ENCODE results near the gene SF3B2.

The SF3B2 gene

GRCh38 chr11:66069715-66070603 lies 17.8 kb downstream of the SF3B2 start, which contains the start of gene PACS1:
PACS1 (plus strand) TSS chr11:66070272; CDS start chr11:66070487, 215 bp downstream.
- no peak for TF ChIP-seq FOXP2 (optimal IDR thresholded peaks at IDR 0.05; ENCODE audit: borderline replicate concordance, extremely low read depth, extremely low read length, insufficient read depth)
- TF ChIP-seq POLR2AphosphoS5 (IDR thresholded peaks at IDR 0.05; ENCODE audit: low read depth, low read length): peak; percentile 63
- TF ChIP-seq, protein P1, sequence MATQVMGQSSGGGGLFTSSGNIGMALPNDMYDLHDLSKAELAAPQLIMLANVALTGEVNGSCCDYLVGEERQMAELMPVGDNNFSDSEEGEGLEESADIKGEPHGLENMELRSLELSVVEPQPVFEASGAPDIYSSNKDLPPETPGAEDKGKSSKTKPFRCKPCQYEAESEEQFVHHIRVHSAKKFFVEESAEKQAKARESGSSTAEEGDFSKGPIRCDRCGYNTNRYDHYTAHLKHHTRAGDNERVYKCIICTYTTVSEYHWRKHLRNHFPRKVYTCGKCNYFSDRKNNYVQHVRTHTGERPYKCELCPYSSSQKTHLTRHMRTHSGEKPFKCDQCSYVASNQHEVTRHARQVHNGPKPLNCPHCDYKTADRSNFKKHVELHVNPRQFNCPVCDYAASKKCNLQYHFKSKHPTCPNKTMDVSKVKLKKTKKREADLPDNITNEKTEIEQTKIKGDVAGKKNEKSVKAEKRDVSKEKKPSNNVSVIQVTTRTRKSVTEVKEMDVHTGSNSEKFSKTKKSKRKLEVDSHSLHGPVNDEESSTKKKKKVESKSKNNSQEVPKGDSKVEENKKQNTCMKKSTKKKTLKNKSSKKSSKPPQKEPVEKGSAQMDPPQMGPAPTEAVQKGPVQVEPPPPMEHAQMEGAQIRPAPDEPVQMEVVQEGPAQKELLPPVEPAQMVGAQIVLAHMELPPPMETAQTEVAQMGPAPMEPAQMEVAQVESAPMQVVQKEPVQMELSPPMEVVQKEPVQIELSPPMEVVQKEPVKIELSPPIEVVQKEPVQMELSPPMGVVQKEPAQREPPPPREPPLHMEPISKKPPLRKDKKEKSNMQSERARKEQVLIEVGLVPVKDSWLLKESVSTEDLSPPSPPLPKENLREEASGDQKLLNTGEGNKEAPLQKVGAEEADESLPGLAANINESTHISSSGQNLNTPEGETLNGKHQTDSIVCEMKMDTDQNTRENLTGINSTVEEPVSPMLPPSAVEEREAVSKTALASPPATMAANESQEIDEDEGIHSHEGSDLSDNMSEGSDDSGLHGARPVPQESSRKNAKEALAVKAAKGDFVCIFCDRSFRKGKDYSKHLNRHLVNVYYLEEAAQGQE (IDR thresholded peaks at IDR 0.05; ENCODE audit: insufficient read depth in 1 of 2, low read depth in 2 of 2, low read length in 2 of 2): no peak
- no peak for TF ChIP-seq SIN3A (IDR thresholded peaks at IDR 0.05; ENCODE audit: borderline replicate concordance, insufficient read depth, low read length)
- no peak for TF ChIP-seq TAF1 (IDR thresholded peaks at IDR 0.05; ENCODE audit: borderline replicate concordance, insufficient read depth, low read length)

DNA sequence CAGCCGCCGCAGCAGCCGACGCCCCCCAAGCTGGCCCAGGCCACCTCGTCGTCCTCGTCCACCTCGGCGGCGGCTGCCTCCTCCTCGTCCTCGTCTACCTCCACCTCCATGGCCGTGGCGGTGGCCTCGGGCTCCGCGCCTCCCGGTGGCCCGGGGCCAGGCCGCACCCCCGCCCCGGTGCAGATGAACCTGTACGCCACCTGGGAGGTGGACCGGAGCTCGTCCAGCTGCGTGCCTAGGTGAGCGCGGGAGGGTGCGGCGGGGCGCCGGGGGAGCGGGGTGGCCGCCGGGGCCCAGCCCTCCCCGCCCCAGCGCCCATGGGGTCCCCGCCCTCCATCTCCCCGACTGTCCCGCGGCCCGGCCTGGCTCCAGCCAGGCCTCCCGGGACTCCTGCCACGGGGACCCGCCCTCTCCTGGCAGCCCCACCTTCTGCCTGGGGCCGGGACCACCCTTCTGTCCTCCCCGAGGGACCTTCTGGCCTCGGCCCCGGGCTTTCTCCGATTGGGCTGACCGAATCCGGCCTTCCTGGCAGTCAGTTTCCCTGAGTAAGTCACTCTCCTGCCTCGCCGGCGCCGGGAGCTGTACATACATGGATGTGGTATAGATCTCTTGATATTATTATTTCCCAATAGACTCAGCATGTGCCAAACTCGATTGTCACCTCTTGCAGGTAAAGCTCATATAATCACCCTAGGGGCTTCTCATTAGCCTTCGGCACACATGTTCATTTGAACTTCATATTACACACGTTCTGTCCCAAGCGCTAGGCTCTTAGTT lies 18.6 kb downstream of the SF3B2 start:
- TF ChIP-seq POLR2AphosphoS5 (IDR thresholded peaks at IDR 0.05; ENCODE audit: low read depth, low read length) (no peak), TAF1 (IDR thresholded peaks at IDR 0.05; ENCODE audit: borderline replicate concordance, insufficient read depth, low read length) (no peak), FOXP2 (optimal IDR thresholded peaks at IDR 0.05; ENCODE audit: borderline replicate concordance, extremely low read depth, extremely low read length, insufficient read depth) (no peak), SIN3A (IDR thresholded peaks at IDR 0.05; ENCODE audit: borderline replicate concordance, insufficient read depth, low read length) (no peak)
- TF ChIP-seq, protein P1 (IDR thresholded peaks at IDR 0.05; ENCODE audit: insufficient read depth in 1 of 2, low read depth in 2 of 2, low read length in 2 of 2): no peak

- TF ChIP-seq, protein P1 (IDR thresholded peaks at IDR 0.05; ENCODE audit: insufficient read depth in 1 of 2, low read depth in 2 of 2, low read length in 2 of 2): no peak
- no peak for TF ChIP-seq FOXP2 (optimal IDR thresholded peaks at IDR 0.05; ENCODE audit: borderline replicate concordance, extremely low read depth, extremely low read length, insufficient read depth)
- no peak for TF ChIP-seq SIN3A (IDR thresholded peaks at IDR 0.05; ENCODE audit: borderline replicate concordance, insufficient read depth, low read length)
- no peak for TF ChIP-seq TAF1 (IDR thresholded peaks at IDR 0.05; ENCODE audit: borderline replicate concordance, insufficient read depth, low read length)
- no peak for TF ChIP-seq POLR2AphosphoS5 (IDR thresholded peaks at IDR 0.05; ENCODE audit: low read depth, low read length)
These were observed 19.2 kb downstream of the SF3B2 start for GRCh38 chr11:66071381-66071801.

DNA sequence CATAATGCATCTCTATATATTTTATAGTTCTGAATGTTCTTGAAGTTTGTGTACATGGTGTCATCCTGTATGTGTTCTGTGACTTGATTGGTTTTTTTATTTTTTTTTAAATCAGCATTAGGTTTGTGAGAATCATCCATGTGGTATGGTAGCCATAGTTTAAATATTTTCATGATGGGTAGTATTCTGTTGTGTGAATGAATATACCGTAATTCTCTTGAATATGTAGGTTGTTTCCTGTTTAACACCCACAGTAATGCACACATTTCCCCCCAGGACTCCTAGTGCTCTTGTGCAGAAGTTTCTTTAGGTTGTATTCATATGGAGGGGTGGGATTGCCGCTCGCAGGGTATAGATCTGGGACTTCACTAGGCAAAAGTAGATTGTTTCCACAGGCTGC lies 19.9 kb downstream of the SF3B2 start:
- no peak for TF ChIP-seq SIN3A (IDR thresholded peaks at IDR 0.05; ENCODE audit: borderline replicate concordance, insufficient read depth, low read length)
- no peak for TF ChIP-seq FOXP2 (optimal IDR thresholded peaks at IDR 0.05; ENCODE audit: borderline replicate concordance, extremely low read depth, extremely low read length, insufficient read depth)
- no peak for TF ChIP-seq TAF1 (IDR thresholded peaks at IDR 0.05; ENCODE audit: borderline replicate concordance, insufficient read depth, low read length)
- no peak for TF ChIP-seq POLR2AphosphoS5 (IDR thresholded peaks at IDR 0.05; ENCODE audit: low read depth, low read length)
- TF ChIP-seq, protein P1 (IDR thresholded peaks at IDR 0.05; ENCODE audit: insufficient read depth in 1 of 2, low read depth in 2 of 2, low read length in 2 of 2): no peak

Measured in PFSK-1 (cell line).